Left lung (tissue), 10 donors: ENCODE data around the gene JAKMIP1. TPM values are rescaled to one million over a fixed set of nuclear protein-coding genes. Genes with fewer than 3 reads are reported as not detected.

Experiments
- ATAC-seq: fragments of 200-7000 bp; cut with Tn5 transposase; one replicate; pipeline ENCODE4 v1.9.1; 2020; ENCODE audit warnings: moderate library complexity
- DNase-seq, 4 donors: peaks; one replicate each; pipeline ENCODE4 v3.0.0-alpha.2; 2013 to 2020
- H3K27ac ChIP-seq, 2 donors: fragments of 200-600 bp; sonication (generic) in 1 of 2; one replicate each; pipeline versions ENCODE4 v1.5.0 to v1.8.0; 2020 to 2021
- H3K27me3 ChIP-seq, 2 donors: fragments of 200-600 bp; sonication (generic) in 1 of 2; one replicate each; pipeline versions ENCODE4 v1.5.0 to v1.8.0; 2020 to 2021
- H3K36me3 ChIP-seq, 2 donors: fragments of 200-600 bp; sonication (generic) in 1 of 2; one replicate each; pipeline versions ENCODE4 v1.5.0 to v1.8.0; 2020 to 2021
- H3K4me1 ChIP-seq, 2 donors: fragments of 200-600 bp; one replicate each; pipeline ENCODE4 v1.8.0; 2021
- H3K4me3 ChIP-seq, 2 donors: fragments of 200-600 bp; sonication (generic) in 1 of 2; one replicate each; pipeline versions ENCODE4 v1.5.0 to v1.8.0; 2020 to 2021; ENCODE audit warnings: mild to moderate bottlenecking in 1 of 2
- H3K9me3 ChIP-seq, 2 donors: fragments of 200-600 bp; sonication (generic) in 1 of 2; one replicate each; pipeline versions ENCODE4 v1.5.0 to v1.8.0; 2020 to 2021
- CTCF ChIP-seq, 2 donors: fragments of 200-600 bp; sonication (generic) in 1 of 2; IDR thresholded peaks; one replicate each; pipeline versions ENCODE4 v1.5.0 to v1.8.0; 2021; ENCODE audit warnings: antibody characterized with exemption in 2 of 2
- intact Hi-C, 2 donors: fragments of 100-400 bp; cut with DNase I; formaldehyde crosslinking; loops; one replicate each; pipeline versions ENCODE4 v1.11.2 to v1.14.2; 2022
- polyA plus RNA-seq, 6 donors: library from polyadenylated mRNA; unstranded; fragments of 120-200 nt; gene quantifications; one replicate each; pipeline ENCODE4 v1.2.1, GENCODE V29; 2013; ENCODE audit not compliant: insufficient read length in 6 of 6
- total RNA-seq, 2 donors: library from RNA; stranded (reverse); fragmentation: NEBNext Ultra II Directional; extraction: Animal tissue kit (Norgen Biotek cat#: 25700); gene quantifications; one replicate each; pipeline ENCODE4 v1.2.1, GENCODE V29; 2021
- donor health status: DM: no; HTN: yes; CAD: no.
- donor health status: DM: no; HTN: no; CAD: no.

JAKMIP1 gene
- total and polyA plus RNA-seq, 8 donors: 0.13 to 0.79 (median 0.21) TPM; not detected in 1

- Histone ChIP-seq H3K36me3 (no peaks in the 10 kb centered on the region), H3K27ac (no peak overlapping the region), H3K4me1 (no peaks in the 10 kb centered on the region), H3K9me3 (no peaks in the 10 kb centered on the region), H3K4me3 (no peak overlapping the region), H3K27me3 (peaks cover 0 to 34% of the 10 kb centered on the region in 2 donors)
- DNase-seq: no peak
- intact Hi-C loops: no loop called here
- TF ChIP-seq CTCF (IDR thresholded peaks at IDR 0.05): no peak
- ATAC-seq: no peak
These were observed 84.4 kb downstream of the JAKMIP1 start for GRCh38 chr4:6115746-6116586.

GRCh38 chr4:6115342-6115741 lies 85.0 kb downstream of the JAKMIP1 start:
- Histone ChIP-seq H3K36me3 (no peaks in the 10 kb centered on the region), H3K4me1 (no peaks in the 10 kb centered on the region), H3K27ac (no peak overlapping the region), H3K27me3 (peaks cover 0 to 36% of the 10 kb centered on the region in 2 donors), H3K9me3 (no peaks in the 10 kb centered on the region), H3K4me3 (no peak overlapping the region)
- ATAC-seq (no peak), DNase-seq (no peak)
- no peak for TF ChIP-seq CTCF (IDR thresholded peaks at IDR 0.05)
- intact Hi-C loops: no loop called here

GRCh38 chr4:6114601-6115000 lies 85.7 kb downstream of the JAKMIP1 start:
- TF ChIP-seq CTCF (IDR thresholded peaks at IDR 0.05): no peak
- Histone ChIP-seq H3K9me3 (no peaks in the 10 kb centered on the region), H3K27me3 (peaks cover 0 to 36% of the 10 kb centered on the region in 2 donors), H3K4me3 (no peak overlapping the region), H3K36me3 (no peaks in the 10 kb centered on the region), H3K27ac (no peak overlapping the region), H3K4me1 (no peaks in the 10 kb centered on the region)
- intact Hi-C loops: no loop called here
- DNase-seq (no peak), ATAC-seq (no peak)

- Histone ChIP-seq H3K27me3 (peaks cover 0 to 36% of the 10 kb centered on the region in 2 donors), H3K27ac (no peak overlapping the region), H3K4me3 (no peak overlapping the region), H3K4me1 (no peaks in the 10 kb centered on the region), H3K36me3 (no peaks in the 10 kb centered on the region), H3K9me3 (no peaks in the 10 kb centered on the region)
- ATAC-seq (no peak), DNase-seq (no peak)
- TF ChIP-seq CTCF (IDR thresholded peaks at IDR 0.05): no peak
- intact Hi-C loops: no loop called here
These were observed 86.2 kb downstream of the JAKMIP1 start for GRCh38 chr4:6114181-6114580.

GRCh38 chr4:6113641-6114040 lies 86.7 kb downstream of the JAKMIP1 start:
- H3K9me3 ChIP-seq: no peaks in the 10 kb centered on the region
- ATAC-seq: no peak

More at GRCh38 chr4:6113641-6114040, 86.7 kb downstream of the JAKMIP1 start:
- H3K27ac ChIP-seq: no peak overlapping the region
- H3K4me3 ChIP-seq: no peak overlapping the region
- no peaks in the 10 kb centered on the region for H3K4me1 ChIP-seq
- H3K36me3 ChIP-seq: no peaks in the 10 kb centered on the region
- intact Hi-C loops: no loop called here
- DNase-seq: no peak
- H3K27me3 ChIP-seq: peaks cover 0 to 36% of the 10 kb centered on the region in 2 donors
- no peak for TF ChIP-seq CTCF (IDR thresholded peaks at IDR 0.05)
